GM23338 (cell line): ENCODE data around the gene TOGARAM1. TPM values are rescaled to one million over a fixed set of nuclear protein-coding genes. Genes with fewer than 3 reads are reported as not detected.

Experiments
- ATAC-seq: fragments of 200-7000 bp; cut with Tn5 transposase; 3 replicates; pipeline ENCODE4 v1.9.1; 2020
- DNase-seq: peaks from one replicate; pipeline ENCODE4 v3.0.0-alpha.2; 2015; ENCODE audit warnings: low spot score
- H2AFZ ChIP-seq: fragments of 200-600 bp; sonication (generic); 2 replicates; pipeline ENCODE4 v1.8.0; 2016; ENCODE audit warnings: antibody characterized with exemption, mild to moderate bottlenecking, moderate library complexity
- H3F3A ChIP-seq: fragments of 200-600 bp; sonication (generic); replicated peaks from 2 replicates; pipeline ENCODE4 v1.8.0; 2017; ENCODE audit warnings: antibody characterized with exemption, mixed run types, low read depth
- H3K27ac ChIP-seq: fragments of 200-600 bp; sonication (generic); 2 replicates; pipeline ENCODE4 v1.6.1; 2016; ENCODE audit warnings: low read depth
- H3K27me3 ChIP-seq: fragments of 200-600 bp; sonication (generic); 2 replicates; pipeline ENCODE4 v1.8.0; 2016; ENCODE audit warnings: mild to moderate bottlenecking, mixed run types, moderate library complexity; ENCODE audit not compliant: insufficient read depth
- H3K36me3 ChIP-seq: fragments of 200-600 bp; sonication (generic); 2 replicates; pipeline ENCODE4 v1.8.0; 2016; ENCODE audit warnings: mild to moderate bottlenecking; ENCODE audit not compliant: insufficient read depth
- H3K4me1 ChIP-seq: fragments of 200-600 bp; sonication (generic); 2 replicates; pipeline ENCODE4 v1.8.0; 2016; ENCODE audit warnings: mild to moderate bottlenecking, moderate library complexity; ENCODE audit not compliant: insufficient read depth
- H3K4me2 ChIP-seq: fragments of 200-600 bp; sonication (generic); 2 replicates; pipeline ENCODE4 v1.7.1; 2017; ENCODE audit warnings: mixed run types
- H3K4me3 ChIP-seq: fragments of 200-600 bp; sonication (generic); 2 replicates; pipeline ENCODE4 v1.6.1; 2016; ENCODE audit warnings: mixed run types
- H3K79me2 ChIP-seq: fragments of 200-600 bp; sonication (generic); replicated peaks from 2 replicates; pipeline ENCODE4 v1.8.0; 2017; ENCODE audit warnings: mild to moderate bottlenecking; ENCODE audit not compliant: insufficient read depth
- H3K9me2 ChIP-seq: fragments of 200-600 bp; sonication (generic); 2 replicates; pipeline ENCODE4 v1.8.0; 2017; ENCODE audit not compliant: insufficient read depth
- H4K20me1 ChIP-seq: fragments of 200-600 bp; sonication (generic); replicated peaks from 2 replicates; pipeline ENCODE4 v1.8.0; 2017; ENCODE audit warnings: mild to moderate bottlenecking; ENCODE audit not compliant: insufficient read depth
- H3K27ac Mint-ChIP-seq: 2 replicates; pipeline ENCODE4 v1.8.0; 2020; ENCODE audit warnings: inconsistent platforms, mild to moderate bottlenecking, moderate library complexity, mixed read lengths
- H3K27me3 Mint-ChIP-seq: 3 replicates; pipeline ENCODE4 v1.8.0; 2022; ENCODE audit warnings: low read depth, mild to moderate bottlenecking, moderate library complexity, mixed read lengths, inconsistent platforms; ENCODE audit not compliant: insufficient read depth, poor library complexity
- H3K36me3 Mint-ChIP-seq: 3 replicates; pipeline ENCODE4 v1.8.0; 2021; ENCODE audit warnings: low read depth, mild to moderate bottlenecking, inconsistent platforms, moderate library complexity, mixed read lengths
- H3K4me1 Mint-ChIP-seq: 3 replicates; pipeline ENCODE4 v1.8.0; 2020; ENCODE audit warnings: mild to moderate bottlenecking, inconsistent platforms, mixed read lengths
- H3K4me3 Mint-ChIP-seq: 3 replicates; pipeline ENCODE4 v1.8.0; 2021; ENCODE audit warnings: moderate library complexity, mild to moderate bottlenecking, inconsistent platforms, mixed read lengths
- H3K9me3 Mint-ChIP-seq: 3 replicates; pipeline ENCODE4 v1.8.0; 2020; ENCODE audit warnings: moderate library complexity, mild to moderate bottlenecking, inconsistent platforms, mixed read lengths
- EZH2phosphoT487 ChIP-seq: fragments of 200-600 bp; sonication (generic); IDR thresholded peaks from one replicate; pipeline ENCODE4 v1.8.1; 2018; ENCODE audit warnings: antibody characterized with exemption; ENCODE audit not compliant: unreplicated experiment
- NANOG ChIP-seq: IDR thresholded peaks from 2 replicates; pipeline ENCODE4 v1.6.1; 2016; ENCODE audit warnings: antibody characterized with exemption, borderline replicate concordance
- POLR2AphosphoS5 ChIP-seq: IDR thresholded peaks from 2 replicates; pipeline ENCODE4 v1.6.1; 2016; ENCODE audit warnings: antibody characterized with exemption, low read depth
- STAT1 ChIP-seq: IDR thresholded peaks from one replicate; pipeline ENCODE4 v1.6.1; 2016; ENCODE audit warnings: antibody characterized with exemption; ENCODE audit not compliant: unreplicated experiment
- polyA plus RNA-seq: library from polyadenylated mRNA; unstranded; fragments of >200 nt; fragmentation: Nextera tagmentation; extraction: Ambion mirVana; gene quantifications from 2 replicates; pipeline ENCODE4 v1.2.1, GENCODE V29; 2016
- total RNA-seq: library from RNA; depleted of rRNA; stranded (reverse); fragments of >200 nt; shearing (Covaris generic); gene quantifications from 2 replicates; pipeline ENCODE4 v1.2.3, GENCODE V29; 2014
- TF ChIP-seq, protein P1 (sequence below): fragments of 250-450 bp; sonication (Bioruptor Pico); IDR thresholded peaks from 2 replicates; pipeline ENCODE4 v1.5.0; 2020; ENCODE audit warnings: mild to moderate bottlenecking, moderate library complexity
- TF ChIP-seq, protein P2 (sequence below), 2 experiments: fragments of 200-600 bp in 1 of 2; sonication (generic) in 1 of 2; conservative IDR thresholded peaks; 2 replicates each; pipeline versions ENCODE4 v1.5.1 to v1.6.1; 2016 to 2017; ENCODE audit warnings: antibody characterized with exemption in 2 of 2, low read depth in 2 of 2, mild to moderate bottlenecking in 2 of 2, moderate library complexity in 1 of 2

The TOGARAM1 gene
- total and polyA plus RNA-seq, 2 experiments from 2014 or later: 9.6 to 9.8 TPM

DNA sequence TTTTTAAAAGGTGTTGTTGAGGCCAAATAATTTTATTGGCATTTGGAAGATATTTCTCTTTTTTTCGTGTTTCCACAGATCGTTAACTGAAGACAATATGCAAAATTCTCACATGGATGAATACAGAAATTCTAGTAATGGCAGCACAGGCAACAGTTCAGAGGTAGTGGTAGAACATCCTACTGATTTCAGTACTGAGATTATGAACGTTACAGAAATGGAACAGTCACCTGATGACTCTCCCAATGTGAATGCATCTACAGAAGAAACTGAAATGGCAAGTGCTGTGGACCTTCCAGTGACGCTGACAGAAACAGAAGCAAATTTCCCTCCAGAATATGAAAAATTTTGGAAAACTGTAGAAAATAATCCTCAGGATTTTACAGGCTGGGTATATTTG, 133.2 kb downstream of the TOGARAM1 start:
- H4K20me1 ChIP-seq: peaks cover 27% of the 10 kb centered on the region
- H3F3A ChIP-seq: no peaks in the 10 kb centered on the region
- peaks cover 3% of the 10 kb centered on the region for H3K27me3 Mint-ChIP-seq
- no peaks in the 10 kb centered on the region for H3K9me3 Mint-ChIP-seq
- H3K4me2 ChIP-seq: no peak overlapping the region
- H3K4me1 Mint-ChIP-seq: no peaks in the 10 kb centered on the region
- H3K36me3 ChIP-seq: peaks cover 27% of the 10 kb centered on the region
- H3K36me3 Mint-ChIP-seq: peaks cover 44% of the 10 kb centered on the region
- no peaks in the 10 kb centered on the region for H3K27me3 ChIP-seq
- H3K27ac ChIP-seq: no peak overlapping the region
- no peaks in the 10 kb centered on the region for H3K4me1 ChIP-seq
- TF ChIP-seq, protein P1, sequence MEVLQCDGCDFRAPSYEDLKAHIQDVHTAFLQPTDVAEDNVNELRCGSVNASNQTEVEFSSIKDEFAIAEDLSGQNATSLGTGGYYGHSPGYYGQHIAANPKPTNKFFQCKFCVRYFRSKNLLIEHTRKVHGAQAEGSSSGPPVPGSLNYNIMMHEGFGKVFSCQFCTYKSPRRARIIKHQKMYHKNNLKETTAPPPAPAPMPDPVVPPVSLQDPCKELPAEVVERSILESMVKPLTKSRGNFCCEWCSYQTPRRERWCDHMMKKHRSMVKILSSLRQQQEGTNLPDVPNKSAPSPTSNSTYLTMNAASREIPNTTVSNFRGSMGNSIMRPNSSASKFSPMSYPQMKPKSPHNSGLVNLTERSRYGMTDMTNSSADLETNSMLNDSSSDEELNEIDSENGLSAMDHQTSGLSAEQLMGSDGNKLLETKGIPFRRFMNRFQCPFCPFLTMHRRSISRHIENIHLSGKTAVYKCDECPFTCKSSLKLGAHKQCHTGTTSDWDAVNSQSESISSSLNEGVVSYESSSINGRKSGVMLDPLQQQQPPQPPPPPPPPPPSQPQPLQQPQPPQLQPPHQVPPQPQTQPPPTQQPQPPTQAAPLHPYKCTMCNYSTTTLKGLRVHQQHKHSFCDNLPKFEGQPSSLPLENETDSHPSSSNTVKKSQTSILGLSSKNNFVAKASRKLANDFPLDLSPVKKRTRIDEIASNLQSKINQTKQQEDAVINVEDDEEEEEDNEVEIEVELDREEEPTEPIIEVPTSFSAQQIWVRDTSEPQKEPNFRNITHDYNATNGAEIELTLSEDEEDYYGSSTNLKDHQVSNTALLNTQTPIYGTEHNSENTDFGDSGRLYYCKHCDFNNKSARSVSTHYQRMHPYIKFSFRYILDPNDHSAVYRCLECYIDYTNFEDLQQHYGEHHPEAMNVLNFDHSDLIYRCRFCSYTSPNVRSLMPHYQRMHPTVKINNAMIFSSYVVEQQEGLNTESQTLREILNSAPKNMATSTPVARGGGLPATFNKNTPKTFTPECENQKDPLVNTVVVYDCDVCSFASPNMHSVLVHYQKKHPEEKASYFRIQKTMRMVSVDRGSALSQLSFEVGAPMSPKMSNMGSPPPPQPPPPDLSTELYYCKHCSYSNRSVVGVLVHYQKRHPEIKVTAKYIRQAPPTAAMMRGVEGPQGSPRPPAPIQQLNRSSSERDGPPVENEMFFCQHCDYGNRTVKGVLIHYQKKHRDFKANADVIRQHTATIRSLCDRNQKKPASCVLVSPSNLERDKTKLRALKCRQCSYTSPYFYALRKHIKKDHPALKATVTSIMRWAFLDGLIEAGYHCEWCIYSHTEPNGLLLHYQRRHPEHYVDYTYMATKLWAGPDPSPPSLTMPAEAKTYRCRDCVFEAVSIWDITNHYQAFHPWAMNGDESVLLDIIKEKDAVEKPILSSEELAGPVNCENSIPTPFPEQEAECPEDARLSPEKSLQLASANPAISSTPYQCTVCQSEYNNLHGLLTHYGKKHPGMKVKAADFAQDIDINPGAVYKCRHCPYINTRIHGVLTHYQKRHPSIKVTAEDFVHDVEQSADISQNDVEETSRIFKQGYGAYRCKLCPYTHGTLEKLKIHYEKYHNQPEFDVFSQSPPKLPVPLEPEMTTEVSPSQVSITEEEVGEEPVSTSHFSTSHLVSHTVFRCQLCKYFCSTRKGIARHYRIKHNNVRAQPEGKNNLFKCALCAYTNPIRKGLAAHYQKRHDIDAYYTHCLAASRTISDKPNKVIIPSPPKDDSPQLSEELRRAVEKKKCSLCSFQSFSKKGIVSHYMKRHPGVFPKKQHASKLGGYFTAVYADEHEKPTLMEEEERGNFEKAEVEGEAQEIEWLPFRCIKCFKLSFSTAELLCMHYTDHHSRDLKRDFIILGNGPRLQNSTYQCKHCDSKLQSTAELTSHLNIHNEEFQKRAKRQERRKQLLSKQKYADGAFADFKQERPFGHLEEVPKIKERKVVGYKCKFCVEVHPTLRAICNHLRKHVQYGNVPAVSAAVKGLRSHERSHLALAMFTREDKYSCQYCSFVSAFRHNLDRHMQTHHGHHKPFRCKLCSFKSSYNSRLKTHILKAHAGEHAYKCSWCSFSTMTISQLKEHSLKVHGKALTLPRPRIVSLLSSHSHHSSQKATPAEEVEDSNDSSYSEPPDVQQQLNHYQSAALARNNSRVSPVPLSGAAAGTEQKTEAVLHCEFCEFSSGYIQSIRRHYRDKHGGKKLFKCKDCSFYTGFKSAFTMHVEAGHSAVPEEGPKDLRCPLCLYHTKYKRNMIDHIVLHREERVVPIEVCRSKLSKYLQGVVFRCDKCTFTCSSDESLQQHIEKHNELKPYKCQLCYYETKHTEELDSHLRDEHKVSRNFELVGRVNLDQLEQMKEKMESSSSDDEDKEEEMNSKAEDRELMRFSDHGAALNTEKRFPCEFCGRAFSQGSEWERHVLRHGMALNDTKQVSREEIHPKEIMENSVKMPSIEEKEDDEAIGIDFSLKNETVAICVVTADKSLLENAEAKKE: no peak
- TF ChIP-seq POLR2AphosphoS5 (no peak), STAT1 (no peak), EZH2phosphoT487 (no peak), NANOG (no peak)
- TF ChIP-seq, protein P2, sequence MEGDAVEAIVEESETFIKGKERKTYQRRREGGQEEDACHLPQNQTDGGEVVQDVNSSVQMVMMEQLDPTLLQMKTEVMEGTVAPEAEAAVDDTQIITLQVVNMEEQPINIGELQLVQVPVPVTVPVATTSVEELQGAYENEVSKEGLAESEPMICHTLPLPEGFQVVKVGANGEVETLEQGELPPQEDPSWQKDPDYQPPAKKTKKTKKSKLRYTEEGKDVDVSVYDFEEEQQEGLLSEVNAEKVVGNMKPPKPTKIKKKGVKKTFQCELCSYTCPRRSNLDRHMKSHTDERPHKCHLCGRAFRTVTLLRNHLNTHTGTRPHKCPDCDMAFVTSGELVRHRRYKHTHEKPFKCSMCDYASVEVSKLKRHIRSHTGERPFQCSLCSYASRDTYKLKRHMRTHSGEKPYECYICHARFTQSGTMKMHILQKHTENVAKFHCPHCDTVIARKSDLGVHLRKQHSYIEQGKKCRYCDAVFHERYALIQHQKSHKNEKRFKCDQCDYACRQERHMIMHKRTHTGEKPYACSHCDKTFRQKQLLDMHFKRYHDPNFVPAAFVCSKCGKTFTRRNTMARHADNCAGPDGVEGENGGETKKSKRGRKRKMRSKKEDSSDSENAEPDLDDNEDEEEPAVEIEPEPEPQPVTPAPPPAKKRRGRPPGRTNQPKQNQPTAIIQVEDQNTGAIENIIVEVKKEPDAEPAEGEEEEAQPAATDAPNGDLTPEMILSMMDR (conservative IDR thresholded peaks at IDR 0.05; ENCODE audit: low read depth in 2 of 2): no peak
- no peak overlapping the region for H3K4me3 ChIP-seq
- H3K9me2 ChIP-seq: no peaks in the 10 kb centered on the region
- DNase-seq (no peak), ATAC-seq (no peak)
- H2AFZ ChIP-seq: no peak overlapping the region
- no peak overlapping the region for H3K4me3 Mint-ChIP-seq
- no peak overlapping the region for H3K27ac Mint-ChIP-seq
- peaks cover 83% of the 10 kb centered on the region for H3K79me2 ChIP-seq
